DMS114 treated with DMSO at 0.1 percent for 48 hours (cell line): Measurements from ENCODE around the gene GALNT12.

Experiments used
- DNase-seq: peaks from one replicate; lab custom pipeline; 2025; ENCODE audit not compliant: unreplicated experiment; lab: John Stamatoyannopoulos, UW

Gene GALNT12

GRCh38 chr9:98855592-98855991 lies 48.1 kb downstream of the GALNT12 start:
- no peak for DNase-seq

GRCh38 chr9:98856982-98857381 lies 49.5 kb downstream of the GALNT12 start:
- no peak for DNase-seq

- DNase-seq: no peak
Observed at GRCh38 chr9:98859941-98860340, 52.5 kb downstream of the GALNT12 start.

- DNase-seq: peak; percentile 2
Observed at GRCh38 chr9:98860871-98861293, 53.4 kb downstream of the GALNT12 start.

- no peak for DNase-seq
Observed at GRCh38 chr9:98861781-98862504, 54.5 kb downstream of the GALNT12 start.

- DNase-seq: no peak
Observed at GRCh38 chr9:98862936-98863335, 55.5 kb downstream of the GALNT12 start.

- no peak for DNase-seq
Observed at GRCh38 chr9:98864281-98865174, 57.1 kb downstream of the GALNT12 start.

- no peak for DNase-seq
Observed at GRCh38 chr9:98865284-98865875, 57.9 kb downstream of the GALNT12 start.

- DNase-seq: no peak
Observed at GRCh38 chr9:98866435-98867102, 59.1 kb downstream of the GALNT12 start.

- no peak for DNase-seq
Observed at GRCh38 chr9:98867103-98867428, 59.6 kb downstream of the GALNT12 start.

GRCh38 chr9:98867429-98868168 lies 60.1 kb downstream of the GALNT12 start:
- DNase-seq: no peak

GRCh38 chr9:98869078-98869745 lies 61.7 kb downstream of the GALNT12 start:
- DNase-seq: no peak

GRCh38 chr9:98869866-98870265 lies 62.4 kb downstream of the GALNT12 start:
- no peak for DNase-seq

- DNase-seq: no peak
Observed at GRCh38 chr9:98870782-98871557, 63.5 kb downstream of the GALNT12 start.

- DNase-seq: no peak
Observed at GRCh38 chr9:98871558-98872065, 64.1 kb downstream of the GALNT12 start.

- no peak for DNase-seq
Observed at GRCh38 chr9:98873526-98873925, 66.1 kb downstream of the GALNT12 start.

- DNase-seq: no peak
Observed at GRCh38 chr9:98873951-98874371, 66.5 kb downstream of the GALNT12 start.

- DNase-seq: no peak
Observed at GRCh38 chr9:98874721-98875255, 67.3 kb downstream of the GALNT12 start.

- DNase-seq: no peak
Observed at GRCh38 chr9:98875536-98875935, 68.1 kb downstream of the GALNT12 start.
